Ovary (tissue), 3 donors: ENCODE results near the gene KCNJ5.

Experiments
- POLR2A ChIP-seq: fragments of 450-650 bp; IDR thresholded peaks from one replicate; pipeline ENCODE4 v1.6.1; 2017; ENCODE audit warnings: antibody characterized with exemption, mild to moderate bottlenecking, moderate library complexity
- TF ChIP-seq, protein P1 (sequence below), 3 donors: fragments of 450-650 bp in 2 of 3; fragments of 200-600 bp in 1 of 3; IDR thresholded peaks; one replicate each; pipeline versions ENCODE4 v1.5.1 to v1.8.0; 2016 to 2022; ENCODE audit warnings: antibody characterized with exemption in 3 of 3, mild to moderate bottlenecking in 1 of 3
- donor health status: DM: no; HTN: no; CAD: no.

DNA sequence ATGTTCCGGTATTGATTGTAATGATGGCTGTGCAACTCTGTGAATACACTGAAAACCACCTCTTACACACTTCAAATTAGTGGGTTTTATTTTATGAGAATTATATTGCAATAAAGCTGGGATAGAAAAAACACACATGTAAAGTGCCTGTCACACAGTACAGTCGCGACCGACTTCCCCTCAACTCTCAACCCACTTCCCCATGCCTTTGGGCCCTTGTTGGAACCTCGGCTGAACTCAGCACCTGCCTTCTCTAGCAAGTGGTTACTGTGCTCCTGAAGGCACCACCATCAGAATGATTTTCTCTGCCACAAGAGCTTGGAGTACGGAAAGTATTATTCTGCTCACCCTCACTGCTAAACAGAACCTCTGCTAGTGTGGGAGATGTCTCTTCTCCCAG lies 37.6 kb upstream of the KCNJ5 start:
- TF ChIP-seq, protein P1, sequence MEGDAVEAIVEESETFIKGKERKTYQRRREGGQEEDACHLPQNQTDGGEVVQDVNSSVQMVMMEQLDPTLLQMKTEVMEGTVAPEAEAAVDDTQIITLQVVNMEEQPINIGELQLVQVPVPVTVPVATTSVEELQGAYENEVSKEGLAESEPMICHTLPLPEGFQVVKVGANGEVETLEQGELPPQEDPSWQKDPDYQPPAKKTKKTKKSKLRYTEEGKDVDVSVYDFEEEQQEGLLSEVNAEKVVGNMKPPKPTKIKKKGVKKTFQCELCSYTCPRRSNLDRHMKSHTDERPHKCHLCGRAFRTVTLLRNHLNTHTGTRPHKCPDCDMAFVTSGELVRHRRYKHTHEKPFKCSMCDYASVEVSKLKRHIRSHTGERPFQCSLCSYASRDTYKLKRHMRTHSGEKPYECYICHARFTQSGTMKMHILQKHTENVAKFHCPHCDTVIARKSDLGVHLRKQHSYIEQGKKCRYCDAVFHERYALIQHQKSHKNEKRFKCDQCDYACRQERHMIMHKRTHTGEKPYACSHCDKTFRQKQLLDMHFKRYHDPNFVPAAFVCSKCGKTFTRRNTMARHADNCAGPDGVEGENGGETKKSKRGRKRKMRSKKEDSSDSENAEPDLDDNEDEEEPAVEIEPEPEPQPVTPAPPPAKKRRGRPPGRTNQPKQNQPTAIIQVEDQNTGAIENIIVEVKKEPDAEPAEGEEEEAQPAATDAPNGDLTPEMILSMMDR (IDR thresholded peaks at IDR 0.05): no peak
- no peak for TF ChIP-seq POLR2A
